HG03280 (cell line): ENCODE data around the gene ZNF101.
"Not testable (repeated sequence)": the region's sequence is repeated elsewhere in the genome, so short reads cannot be mapped to it uniquely, and the experiment has no call there.

Experiments used
- ATAC-seq: cut with Tn5 transposase; IDR thresholded peaks from one replicate; pipeline ENCODE4 v1.9.1; 2021; ENCODE audit warnings: mild to moderate bottlenecking, moderate library complexity; ENCODE audit not compliant: unreplicated experiment

Gene ZNF101

DNA sequence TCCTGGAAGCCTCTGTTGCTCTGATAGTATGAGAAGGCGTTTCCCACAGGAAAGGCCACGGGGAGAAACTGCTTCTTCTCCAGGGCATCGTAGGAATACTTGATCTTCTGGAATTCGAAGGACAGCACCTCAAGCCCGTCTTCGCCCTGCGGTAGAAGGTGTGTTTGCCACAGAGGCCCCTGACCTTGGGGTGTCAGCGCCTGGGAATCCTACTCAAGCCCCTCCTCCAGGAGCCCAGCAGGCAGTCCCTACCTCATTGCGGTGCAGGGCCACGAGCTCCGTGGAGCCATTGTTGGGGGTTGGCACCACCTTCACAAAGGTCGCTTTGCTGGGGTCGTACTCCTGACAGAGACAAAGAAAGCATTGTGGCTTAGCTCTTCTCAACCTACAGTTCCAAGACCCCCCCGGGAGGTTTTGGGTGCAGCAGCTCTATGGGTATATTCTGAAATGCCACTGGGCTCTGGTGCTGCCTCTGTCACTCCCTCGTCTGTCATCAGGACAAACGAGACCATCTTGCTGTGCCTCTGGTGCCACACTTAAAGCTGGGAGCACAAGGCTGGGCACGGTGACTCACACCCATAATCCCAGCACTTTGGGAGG is 8.9 kb upstream of the ZNF101 start:
- no peak for ATAC-seq

DNA sequence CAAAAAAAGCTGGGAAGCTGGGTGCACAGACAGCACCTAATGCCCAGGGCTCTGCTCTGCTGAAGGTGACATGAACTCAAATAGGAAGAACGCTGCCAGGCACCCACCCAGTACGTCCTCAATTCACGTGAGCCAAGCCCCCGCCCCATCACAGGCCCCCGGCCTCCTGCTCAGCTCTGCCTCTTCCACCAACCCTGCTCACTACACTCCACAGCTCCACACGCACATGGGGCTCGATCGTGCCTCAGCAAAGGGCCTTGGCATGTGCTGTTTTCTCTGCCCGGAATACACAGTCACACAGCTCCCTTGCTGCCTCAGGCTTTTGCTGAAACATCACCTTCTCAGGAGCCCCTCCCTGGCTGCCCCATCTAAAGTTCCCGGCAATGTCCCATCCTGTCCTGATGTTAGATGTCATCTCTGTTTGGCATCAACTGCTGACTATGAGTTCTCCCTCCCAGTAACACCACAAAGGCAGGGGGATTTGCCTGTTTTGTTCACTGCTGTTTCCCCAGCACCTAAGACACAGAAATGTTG is 7.4 kb upstream of the ZNF101 start:
- ATAC-seq: no peak

- ATAC-seq: peak; percentile 42
These were observed 6.9 kb upstream of the ZNF101 start for GRCh38 chr19:19661675-19662251.

DNA sequence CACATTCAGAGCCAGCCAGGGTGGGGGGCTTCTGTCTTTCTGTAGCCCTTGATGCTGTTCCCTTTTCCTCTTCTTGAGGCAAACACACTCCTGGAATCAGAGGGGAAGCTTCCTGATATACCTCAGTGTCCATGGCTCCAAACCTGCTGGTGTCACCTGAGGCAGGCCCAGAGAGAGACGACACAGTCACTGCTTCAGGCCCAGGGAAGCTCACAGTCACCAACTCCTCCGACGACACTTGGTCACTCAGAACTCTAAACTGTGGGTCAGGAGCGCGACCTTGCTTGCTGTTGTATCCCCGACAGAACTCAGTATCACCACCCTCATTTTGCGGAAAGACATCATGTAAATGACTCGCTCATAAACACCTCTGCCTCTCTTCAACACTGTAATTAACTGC is 6.3 kb upstream of the ZNF101 start:
- ATAC-seq: no peak

DNA sequence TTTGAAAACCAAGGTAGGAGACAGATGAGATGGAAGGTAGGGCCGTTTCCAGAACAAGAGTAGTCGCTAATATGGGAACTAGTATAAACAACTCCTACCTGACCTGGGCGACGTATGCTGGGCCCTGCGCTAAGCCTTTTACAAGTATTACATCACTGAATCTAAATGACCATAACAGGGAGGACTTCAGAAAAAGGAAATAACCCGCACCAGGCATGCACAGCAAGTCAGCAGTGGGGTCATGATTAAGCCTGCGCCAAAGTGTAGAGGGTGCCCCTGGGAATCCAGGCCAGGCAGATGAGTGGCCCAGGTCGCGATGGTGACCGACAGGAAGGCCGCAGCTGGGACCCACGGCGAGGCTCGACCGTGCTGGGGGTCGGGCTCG is 5.8 kb upstream of the ZNF101 start:
- no peak for ATAC-seq

- peak; percentile 70 for ATAC-seq
These were observed 5.2 kb upstream of the ZNF101 start, which contains the start of gene ATP13A1 for GRCh38 chr19:19663256-19664120. TSS of gene ATP13A1 (minus strand) at chr19:19663676. CDS start at chr19:19663666, 10 bp downstream.

DNA sequence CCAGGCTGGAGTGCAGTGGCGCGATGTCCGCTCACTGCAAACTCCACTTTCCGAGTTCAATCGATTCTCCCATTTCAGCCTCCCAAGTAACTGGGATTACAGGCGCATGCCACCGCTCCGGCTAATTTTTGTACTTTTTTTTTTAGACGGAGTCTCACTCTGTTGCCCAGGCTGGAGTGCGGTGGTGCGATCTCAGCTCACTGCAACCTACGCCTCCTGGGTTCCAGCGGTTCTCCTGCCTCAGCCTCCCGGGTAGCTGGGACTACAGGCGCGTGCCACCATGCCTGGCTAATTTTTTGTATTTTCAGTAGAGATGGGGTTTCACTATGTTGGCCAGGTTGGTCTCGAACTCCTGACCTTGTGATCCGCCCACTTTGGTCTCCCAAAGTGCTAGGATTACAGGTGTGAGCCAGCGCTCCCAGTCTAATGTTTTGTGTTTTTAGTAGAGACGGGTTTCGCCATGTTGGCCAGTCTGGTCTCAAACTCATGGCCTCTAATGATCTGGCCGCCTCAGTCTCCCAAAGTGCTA is 3.2 kb upstream of the ZNF101 start:
- not testable (repeated sequence) for ATAC-seq

DNA sequence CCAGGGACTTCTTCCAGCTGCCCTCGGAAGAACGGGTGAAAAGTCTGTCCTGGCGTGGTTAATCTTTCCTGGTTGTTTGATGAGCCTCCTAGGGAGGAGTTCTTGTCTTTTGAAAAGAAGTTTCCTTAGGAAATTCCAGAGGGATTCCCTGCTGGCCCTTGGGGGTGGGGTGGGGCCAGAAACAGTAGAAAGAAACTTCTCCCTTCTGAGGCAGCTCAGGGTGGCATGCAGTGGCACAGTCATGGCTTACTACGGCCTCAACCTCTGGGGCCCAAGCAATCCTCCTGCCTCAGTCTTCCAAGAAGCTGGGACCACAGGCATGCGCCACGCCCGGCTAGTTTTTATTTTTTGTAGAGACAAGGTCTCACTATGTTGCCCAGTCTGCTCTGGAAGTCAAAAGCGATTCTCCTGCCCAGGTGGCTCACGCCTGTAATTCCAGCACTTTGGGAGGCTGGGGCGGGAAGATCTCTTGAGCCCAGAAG is 1.5 kb downstream of the ZNF101 start:
- ATAC-seq: no peak

GRCh38 chr19:19672816-19673215 is 4.2 kb downstream of the ZNF101 start:
- no peak for ATAC-seq

DNA sequence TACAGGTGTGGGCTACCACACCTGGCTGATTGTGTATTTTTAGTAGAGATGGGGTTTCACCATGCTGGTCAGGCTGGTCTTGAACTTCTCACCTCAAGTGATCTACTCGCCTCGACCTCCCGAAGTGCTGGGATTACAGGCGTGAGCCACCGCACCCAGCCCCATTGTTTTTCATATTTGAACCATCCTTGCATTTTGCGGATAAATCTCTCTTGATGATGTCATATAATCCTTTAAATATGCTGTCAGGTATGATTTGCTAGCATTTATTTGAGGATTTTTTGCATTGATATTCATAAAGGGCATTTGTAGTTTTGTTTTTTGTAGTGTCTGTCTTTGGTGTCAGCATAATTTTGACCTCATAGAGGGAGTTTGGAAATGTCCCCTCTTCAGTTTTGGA is 5.7 kb downstream of the ZNF101 start:
- ATAC-seq: no peak

DNA sequence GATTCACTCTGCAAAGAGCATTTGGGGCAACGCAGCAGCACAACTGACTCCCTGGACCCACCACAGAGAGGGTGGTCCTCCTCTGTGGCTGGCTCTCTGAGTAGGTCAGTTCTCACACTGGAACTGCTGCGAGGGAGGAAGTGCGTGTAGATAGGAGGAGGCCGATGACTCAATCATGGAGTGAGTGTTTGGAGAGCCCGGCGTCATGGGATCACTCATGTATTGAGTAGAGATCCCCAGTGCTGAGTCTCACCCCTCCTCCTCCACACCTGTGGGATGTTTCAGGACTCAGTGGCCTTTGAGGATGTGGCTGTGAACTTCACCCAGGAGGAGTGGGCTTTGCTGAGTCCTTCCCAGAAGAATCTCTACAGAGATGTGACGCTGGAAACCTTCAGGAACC is 8.9 kb downstream of the ZNF101 start:
- no peak for ATAC-seq

GRCh38 chr19:19679176-19680073 is 10.8 kb downstream of the ZNF101 start:
- no peak for ATAC-seq

- not testable (repeated sequence) for ATAC-seq
These were observed 17.5 kb downstream of the ZNF101 start for GRCh38 chr19:19686119-19686518.

DNA sequence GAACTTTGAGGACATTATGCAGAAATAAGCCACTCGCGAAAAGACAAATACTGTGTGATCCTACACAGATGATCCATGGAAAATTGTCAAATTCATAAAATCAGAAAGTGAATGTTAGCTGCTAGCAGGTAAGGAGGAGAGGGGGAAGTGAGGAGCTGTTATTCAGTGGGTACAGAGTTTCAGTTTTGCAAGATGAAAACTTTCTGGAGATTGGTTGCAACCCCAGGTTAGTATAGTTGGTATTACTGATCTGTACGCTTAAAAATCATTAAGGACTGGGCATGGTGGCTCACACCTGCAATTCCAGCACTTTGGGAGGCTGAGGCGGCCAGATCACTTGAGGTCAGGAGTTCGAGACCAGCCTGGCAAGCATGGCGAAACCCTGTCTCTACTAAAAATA is 17.9 kb downstream of the ZNF101 start:
- ATAC-seq: no peak

DNA sequence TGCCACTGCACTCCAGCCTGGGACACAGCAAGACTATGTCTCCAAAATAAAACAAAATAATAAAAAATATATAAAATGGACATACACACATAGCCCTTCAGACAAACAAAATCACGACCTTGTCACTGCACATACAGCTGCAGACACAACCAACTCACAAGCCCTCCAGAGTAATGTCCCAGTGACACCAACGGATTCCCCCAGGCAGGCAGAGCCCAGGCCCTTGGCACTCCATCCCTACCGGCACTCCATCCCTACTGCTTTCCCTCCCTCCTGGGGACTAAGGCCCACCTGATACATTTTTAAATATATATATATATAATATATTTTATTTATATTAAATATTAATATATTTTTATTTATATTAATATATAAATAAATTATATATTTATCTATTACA is 18.5 kb downstream of the ZNF101 start:
- no peak for ATAC-seq

GRCh38 chr19:19689023-19689422 is 20.4 kb downstream of the ZNF101 start:
- not testable (repeated sequence) for ATAC-seq

DNA sequence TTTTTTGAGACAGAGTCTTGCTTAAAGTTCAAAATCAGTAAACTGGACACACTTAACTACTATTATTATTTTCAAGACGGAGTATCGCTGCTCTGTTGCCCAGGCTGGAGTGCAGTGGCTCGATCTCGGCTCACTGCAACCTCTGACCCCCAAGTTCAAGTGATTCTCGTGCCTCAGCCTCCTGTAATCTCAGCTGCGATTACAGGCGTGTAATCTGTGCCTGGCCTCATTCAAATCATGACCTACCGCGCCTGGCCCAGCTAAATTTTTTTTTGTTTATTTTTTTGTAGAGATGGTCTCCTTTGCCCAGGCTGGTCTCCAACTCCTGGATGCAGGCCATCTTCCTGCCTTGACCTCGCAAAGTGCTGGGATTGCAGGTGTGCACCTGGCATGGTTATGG is 23.0 kb downstream of the ZNF101 start:
- no peak for ATAC-seq

GRCh38 chr19:19696386-19696785 is 27.7 kb downstream of the ZNF101 start:
- ATAC-seq: no peak

DNA sequence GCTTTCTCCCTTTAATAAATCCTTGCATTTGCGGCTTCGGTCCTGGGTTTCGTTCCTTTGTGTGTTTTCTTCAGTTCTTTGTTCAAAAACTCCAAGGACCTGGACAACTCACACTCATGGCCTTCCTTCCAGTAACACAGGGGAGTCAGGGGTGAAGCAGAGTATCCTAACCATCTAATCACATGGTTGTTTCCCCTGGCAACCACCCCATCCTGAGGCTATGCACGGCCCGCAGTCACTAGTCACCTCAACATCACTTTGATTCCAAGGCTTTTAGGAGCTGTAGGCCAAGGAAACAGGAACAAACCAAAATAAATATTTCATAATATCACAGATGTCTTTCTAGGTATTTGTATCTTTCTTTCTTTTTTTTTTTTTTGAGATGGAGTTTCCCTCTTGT is 28.9 kb downstream of the ZNF101 start:
- ATAC-seq: no peak

GRCh38 chr19:19700493-19700892 is 31.9 kb downstream of the ZNF101 start:
- not testable (repeated sequence) for ATAC-seq
